ENCODE results near the gene ZFP1. TPM values are rescaled to one million over a fixed set of nuclear protein-coding genes. Genes with fewer than 3 reads are reported as not detected.

ZFP1 gene
- polyA plus RNA-seq (2012; ENCODE audit: insufficient read depth, insufficient read length): 26.3 TPM

DNA sequence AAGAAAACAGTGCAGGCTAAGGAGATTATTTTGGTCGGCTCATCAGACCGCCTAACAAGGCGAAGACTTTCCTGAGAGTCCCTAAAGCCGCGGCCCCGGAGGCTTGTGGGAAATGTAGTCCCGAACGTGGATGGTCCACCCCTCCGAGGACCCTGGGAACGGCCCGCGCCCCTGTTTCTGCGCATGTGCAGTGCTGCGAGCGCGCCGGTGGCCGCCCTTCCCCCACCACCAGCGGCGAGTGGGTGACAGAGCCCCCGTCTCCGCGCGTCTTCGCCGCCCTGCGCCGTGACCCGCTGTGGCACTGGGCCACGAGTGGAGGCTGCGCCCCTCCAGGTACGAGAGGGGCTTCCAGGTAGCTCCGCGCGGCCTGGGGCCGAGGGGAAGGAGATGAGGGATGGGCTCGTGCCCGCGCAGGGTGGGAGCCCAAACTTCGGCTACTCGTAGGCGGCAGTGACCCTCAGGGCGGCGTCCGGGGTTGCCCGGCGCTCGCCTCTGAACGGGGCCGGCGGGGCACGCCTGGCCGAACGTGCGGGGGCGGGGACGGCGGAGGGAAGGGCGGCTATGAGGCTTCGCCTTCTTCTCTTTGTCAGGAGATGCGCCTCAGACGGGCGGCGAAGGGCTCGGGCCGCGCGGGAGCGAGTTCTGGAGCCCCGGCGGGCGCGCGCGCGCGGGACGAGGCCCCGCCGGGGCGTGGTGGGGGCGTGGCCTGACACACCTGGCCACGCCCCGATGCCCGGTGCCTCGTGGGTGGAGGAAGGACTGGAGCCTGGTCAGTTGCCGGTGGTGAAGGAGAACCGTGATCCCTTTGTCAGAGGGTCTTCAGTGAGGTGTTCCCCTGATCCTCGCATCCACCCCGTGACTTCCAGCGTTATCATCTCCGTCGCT is at the start of gene ZFP1:
Gene ZFP1 (plus strand): TSS at position 214 of the 885 bp plus-strand sequence. CDS start 4,428 bp downstream, outside the sequence.
- H3K4me3 ChIP-seq (ENCODE audit: low read length): peak within 1 kb of the TSS; percentile 85
- peak; percentile 93 for DNase-seq (ENCODE audit: low read depth, low spot score)

DNA sequence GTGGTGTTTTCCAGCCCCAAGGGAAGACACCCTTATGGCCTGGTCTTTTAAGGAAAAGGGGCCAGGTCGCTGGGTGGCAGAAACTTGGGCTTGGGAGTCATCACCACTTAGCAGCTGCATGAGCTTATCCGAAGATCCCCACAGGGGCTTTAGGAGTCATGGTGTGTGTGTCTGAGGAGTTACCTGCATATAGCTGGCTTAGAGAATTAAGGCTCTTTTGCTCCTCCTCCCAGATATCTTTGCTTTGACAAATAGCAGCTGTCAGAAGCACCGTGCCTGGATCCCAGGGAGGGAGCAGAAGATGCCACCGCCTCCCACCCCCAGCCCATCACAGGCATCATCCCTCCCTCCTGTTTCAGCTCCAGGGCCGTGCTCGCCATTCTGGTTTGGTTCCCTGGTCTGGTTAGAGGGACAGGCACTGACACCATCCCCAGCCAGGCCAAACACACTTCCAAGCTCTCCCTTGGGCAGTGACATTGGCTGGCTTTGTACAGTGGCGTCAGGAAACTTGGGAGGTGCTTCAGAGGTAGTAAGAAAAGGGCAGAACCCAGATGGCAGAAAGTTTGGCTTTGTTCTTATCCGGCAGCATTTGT is 49.2 kb upstream of the ZFP1 start:
- no peak for DNase-seq (ENCODE audit: low read depth, low spot score)
- peak overlapping the region; percentile 20 for H3K4me3 ChIP-seq (ENCODE audit: low read length)

DNA sequence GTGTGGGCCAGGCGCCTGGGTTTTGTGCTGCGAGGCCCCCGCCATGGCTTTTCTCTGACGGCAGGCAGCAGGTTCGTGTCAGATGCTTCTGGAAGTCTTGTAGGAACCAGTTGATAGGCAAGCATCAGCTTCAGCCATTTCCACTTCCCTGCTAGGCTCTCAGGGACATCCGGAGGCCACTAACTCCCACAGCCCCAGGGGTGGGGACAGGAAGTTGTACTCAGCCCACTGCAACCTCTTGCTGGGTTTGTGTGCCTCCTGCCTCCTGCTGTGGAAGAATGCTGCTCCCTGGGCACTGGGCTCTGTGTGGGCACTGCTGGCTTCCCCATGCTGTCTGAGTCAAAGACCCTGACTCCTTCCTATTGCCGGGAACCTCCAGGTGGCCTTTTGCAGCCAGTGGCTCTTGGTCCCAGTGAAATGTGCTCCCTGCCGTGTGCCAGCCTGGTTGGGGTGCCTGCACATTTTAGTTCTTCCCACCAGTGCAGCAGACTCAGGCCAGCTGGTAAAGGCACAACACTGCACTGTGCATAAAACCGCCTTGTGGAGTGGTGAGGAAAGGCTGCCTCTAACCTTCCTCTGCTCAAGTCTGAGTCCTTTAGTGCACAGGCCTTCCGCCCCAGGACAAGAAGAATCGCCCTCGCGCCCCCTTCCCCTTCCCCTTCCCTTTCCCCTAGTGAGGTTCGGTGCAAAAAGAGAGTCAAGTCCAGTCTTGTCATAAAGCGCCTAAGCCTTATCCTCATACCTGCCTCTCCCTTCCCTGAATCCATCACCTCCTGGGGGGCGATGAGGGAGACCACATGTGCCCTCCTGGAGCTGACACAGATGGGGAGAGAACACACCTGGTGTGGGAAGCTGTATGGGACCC is 48.4 kb upstream of the ZFP1 start:
- H3K4me3 ChIP-seq (ENCODE audit: low read length): peak overlapping the region; percentile 20
- peak; percentile 72 for DNase-seq (ENCODE audit: low read depth, low spot score)

DNA sequence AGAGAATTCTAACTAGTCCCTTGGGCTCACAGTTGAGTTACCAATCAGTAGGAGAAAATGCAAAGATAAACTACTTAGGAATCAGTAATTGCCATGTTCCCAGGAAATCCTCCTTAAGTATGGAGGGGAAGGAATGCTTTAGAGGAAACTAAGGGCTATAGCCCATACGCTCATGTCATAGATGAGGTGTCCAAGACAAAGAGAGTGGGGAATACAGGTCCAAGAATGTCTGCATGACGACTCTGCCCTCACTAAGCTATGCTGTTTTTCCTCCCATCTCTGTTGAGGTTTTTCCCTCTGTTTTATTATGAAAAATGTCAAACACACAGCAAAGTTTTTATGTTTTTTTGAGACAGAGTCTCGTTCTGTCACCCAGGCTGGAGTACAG is 47.7 kb upstream of the ZFP1 start:
- no peak for DNase-seq (ENCODE audit: low read depth, low spot score)

DNA sequence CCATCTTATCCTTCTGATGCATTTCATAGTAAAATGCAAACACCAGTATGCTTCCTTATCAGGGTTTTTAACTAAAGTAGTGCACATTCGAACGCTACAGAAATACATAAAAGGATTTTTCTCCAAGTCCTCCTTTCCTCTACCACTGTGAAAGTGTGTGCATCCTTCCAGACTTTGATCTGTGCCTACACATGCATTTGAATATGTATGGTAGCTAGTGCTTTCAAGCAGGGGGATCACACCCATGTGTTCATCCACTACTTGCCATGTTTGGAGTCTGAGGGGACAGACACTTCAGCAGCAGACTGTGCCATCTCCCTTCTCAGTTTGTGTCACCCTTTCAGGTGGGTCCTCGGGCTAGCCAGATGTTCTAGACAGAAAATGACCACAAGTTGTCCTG is 46.7 kb upstream of the ZFP1 start:
- DNase-seq (ENCODE audit: low read depth, low spot score): no peak
- H3K4me3 ChIP-seq (ENCODE audit: low read length): no peak overlapping the region

More for the DNA sequence above, 47.7 kb upstream of the ZFP1 start:
- H3K4me3 ChIP-seq (ENCODE audit: low read length): no peak overlapping the region

DNA sequence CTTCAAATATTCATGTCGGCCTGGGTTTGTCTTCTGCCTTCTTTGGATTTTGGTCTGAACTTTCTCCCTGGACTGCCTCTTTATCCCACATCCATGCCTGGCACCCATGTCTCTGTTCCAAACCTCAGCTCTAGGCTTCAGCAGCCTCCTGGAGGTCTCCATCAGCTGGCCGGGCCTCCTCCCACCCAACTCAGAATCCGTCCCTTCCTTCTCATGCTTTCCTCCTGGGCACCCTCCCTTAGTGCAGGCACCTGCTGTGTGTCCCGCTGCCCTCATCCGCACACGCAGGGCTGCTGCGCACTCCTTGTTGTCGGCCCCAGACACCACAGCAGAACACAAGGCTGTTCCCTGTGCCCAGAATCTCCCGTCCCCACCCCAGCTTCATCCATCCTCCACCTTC is 45.7 kb upstream of the ZFP1 start:
- no peak overlapping the region for H3K4me3 ChIP-seq (ENCODE audit: low read length)

DNA sequence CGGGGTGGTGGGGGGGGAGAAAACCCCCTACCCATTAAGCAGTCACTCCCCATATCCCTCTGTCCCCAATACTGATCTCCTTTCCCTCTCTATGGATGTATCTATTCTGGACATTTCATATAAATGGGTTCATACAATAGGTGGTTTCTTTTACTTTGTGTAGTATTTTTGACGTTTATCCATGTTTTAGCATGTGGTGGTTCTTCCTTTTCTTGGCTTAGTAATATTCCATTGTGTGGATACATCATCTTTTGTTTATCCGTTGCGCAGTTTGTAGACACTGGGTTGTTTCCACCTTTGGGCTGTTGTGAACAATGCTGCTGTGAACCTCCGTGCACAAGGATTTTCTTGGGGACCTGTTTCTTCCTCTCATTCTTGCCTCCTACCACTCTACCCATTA is 44.3 kb upstream of the ZFP1 start:
- no peak overlapping the region for H3K4me3 ChIP-seq (ENCODE audit: low read length)
- no peak for DNase-seq (ENCODE audit: low read depth, low spot score)

More for the DNA sequence above, 45.7 kb upstream of the ZFP1 start:
- DNase-seq (ENCODE audit: low read depth, low spot score): no peak

DNA sequence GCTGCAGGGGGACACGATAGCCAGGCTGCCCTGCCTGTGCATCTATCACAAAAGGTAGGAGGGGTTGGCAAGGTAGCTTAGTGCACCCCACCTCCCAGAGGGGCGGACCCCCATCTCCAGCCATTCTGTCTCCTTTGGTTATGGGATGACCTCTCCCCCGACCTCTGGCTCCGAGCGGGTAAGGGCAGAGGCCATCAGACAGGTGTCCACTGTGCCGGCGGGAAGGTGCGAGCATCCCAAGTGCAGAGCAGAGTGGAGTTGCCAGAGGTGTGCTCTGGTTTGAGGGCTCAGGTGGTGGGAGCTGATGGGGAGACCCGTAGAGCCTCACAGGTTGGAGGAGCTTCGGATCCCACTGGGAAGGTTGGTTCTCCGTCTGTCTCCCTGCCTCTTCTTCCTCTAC is 43.5 kb upstream of the ZFP1 start:
- DNase-seq (ENCODE audit: low read depth, low spot score): no peak
- H3K4me3 ChIP-seq (ENCODE audit: low read length): no peak overlapping the region

DNA sequence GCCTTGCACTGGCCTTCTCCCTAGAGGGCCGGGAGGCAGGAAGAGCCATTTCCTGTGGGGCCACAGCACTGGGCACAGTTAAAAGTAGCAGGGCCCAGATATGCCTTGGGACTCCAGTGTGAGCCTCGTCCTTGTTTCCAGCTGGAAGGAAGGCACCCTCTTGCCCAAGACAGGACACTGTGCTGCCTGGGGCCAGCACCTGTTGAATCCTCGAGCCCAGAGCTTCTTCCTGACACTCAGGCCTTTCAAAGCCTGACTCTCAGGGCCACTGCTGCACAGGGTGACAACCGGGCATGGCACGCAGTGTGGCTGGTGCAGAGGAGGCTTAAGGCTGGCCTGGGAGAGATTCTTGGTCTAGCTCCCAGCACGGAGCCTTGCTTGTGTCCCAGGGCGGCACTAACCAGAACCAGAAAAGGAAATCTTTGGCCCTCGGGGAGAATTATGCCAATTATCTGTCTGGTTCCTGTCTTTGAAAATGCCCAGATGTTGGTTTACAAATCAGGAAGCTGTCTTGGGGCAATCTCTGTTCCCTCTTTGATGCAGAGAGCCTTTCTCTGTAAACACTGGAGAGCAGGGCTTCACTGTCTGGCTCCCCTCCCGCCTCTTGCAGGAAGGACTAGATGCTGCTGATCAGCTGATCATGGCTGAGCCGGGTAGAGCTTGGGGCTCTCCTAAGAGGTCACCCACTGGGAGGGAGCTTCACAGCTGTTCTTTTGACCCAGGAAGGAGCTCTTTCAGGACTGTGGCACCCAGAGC is 42.8 kb upstream of the ZFP1 start:
- no peak overlapping the region for H3K4me3 ChIP-seq (ENCODE audit: low read length)
- DNase-seq (ENCODE audit: low read depth, low spot score): no peak

DNA sequence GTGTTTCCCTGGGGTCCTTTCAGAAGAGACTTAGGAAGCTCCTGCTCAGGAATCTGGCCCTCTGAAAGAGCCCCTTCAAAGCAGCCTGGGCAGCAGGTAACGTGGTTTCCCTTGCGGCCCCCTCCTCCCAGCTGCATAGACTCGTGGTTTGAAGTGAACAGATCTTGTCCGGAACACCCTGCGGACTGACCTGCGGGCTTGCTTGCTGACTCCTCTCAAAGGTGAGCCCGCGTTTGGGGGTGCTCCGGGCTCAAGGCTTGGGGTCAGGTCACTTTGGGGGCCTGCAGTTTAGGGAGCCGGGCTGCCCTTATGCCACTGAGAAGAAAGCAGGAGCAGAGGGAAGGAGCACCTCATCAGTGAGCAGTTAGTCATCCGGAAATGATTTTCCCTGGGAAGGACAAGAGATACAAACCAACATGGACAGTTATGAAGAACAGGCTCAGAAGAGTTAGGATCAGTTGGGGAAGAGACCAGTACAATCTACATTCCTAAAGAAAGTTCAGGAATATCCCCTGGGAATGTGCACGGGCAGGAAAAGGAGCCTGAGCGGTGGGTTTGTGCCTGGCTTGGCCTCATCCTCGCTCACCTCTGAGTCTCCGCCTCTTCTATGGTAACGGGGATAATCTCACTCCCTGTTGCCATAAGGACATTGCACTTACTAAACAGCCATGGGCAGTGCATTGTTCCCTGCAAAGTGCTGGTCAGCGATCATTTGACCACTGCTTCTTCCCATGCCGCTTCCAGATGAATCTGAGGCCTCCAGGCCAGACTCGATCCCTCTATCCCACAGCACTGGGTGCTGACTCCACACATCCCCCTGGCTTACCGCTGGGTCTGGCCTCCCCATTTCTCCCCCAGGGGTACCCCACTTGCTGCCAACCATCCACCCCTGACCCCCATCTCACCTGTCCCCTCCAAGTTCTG is 41.7 kb upstream of the ZFP1 start:
- DNase-seq (ENCODE audit: low read depth, low spot score): no peak
- H3K4me3 ChIP-seq (ENCODE audit: low read length): peak overlapping the region; percentile 1

DNA sequence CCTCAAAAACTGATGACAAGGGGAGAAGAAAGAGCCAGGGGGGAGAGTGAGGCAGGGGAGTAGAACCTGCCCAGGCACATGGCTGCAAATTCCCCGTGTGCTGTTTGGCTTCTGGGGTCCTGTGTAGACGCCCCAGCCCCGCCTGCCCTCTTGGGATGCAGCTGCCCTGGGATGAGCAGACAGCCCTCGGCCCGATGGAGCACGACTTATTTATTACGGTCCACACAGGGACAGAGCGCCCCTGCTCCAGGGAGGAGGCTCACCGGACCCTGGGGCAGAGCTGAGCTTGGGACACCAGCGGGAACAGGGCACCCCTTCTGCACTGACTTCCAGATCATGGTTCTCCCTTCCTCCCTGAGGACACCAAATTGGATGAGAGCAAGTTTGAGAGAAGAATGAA is 40.8 kb upstream of the ZFP1 start:
- peak overlapping the region; percentile 55 for H3K4me3 ChIP-seq (ENCODE audit: low read length)
- DNase-seq (ENCODE audit: low read depth, low spot score): no peak

DNA sequence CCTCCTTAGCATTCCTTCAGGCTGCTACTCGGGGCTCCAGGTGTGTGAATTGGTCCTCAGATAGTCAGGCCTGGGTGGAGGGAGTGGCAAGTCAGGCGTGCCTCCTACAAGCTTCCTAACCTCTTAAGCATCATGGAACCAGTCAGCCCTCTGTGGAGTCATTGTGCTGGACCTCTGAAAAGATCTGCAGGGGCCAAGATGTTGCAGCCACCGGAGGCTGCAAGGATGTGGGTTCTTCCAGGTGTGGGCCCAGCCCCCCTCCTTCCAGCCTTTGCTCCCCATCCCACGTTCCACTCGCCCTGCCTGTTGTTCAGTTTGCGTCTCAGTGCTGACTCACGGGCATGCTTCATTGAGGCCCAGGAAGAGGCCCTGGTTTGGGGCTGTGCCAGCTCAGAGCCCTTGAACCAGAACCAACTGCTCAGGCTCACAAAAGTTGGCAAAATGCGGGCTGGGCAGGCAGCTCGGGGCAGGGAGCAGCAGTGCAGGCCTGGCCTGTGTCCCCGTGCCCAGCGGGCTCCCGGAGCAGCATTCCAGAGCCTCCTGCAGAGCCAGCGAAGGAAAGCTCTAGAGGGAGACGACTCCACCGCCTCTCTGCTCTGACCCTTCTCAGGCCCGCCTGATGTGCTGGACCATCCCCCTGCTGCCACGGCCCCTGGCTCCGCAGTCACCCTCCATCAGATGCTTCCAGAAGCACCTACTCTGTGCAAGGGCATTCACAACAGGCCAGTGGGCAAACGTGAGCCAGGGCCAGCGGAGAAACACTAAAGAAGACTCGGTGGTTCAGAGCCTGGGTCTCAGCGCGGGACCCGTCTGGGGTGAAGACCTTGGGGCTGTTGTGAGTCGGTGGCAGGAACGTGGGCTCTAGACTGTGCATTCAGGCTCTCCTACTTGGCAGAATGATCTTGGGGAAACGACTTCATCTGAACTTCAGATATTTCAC is 39.3 kb upstream of the ZFP1 start:
- DNase-seq (ENCODE audit: low read depth, low spot score): peak; percentile 83
- peak overlapping the region; percentile 55 for H3K4me3 ChIP-seq (ENCODE audit: low read length)

DNA sequence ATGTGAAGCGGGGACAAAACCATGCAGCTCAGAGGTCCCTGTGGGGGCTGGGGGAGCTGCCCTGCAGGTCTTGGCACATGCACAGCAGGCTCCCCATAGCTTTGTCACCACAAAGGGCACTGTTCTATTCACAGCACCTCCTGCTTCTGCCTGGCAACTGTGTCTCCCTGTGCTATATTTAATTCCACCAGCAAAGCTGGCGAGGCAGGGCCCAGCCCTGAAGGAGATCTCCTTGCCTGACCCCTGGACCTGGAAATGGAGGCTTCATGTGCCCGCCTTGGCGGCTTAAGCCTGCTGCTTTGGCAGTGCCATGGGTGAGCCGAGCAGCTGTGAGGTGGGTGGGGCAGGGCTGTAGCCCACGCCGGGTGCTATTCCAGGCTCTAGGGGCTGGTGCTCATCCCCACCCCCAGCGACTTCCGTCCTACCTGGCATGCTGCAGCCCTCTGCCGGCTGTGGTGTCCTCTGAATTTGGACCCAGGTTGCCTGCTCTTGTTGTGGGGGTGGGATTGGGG is 38.5 kb upstream of the ZFP1 start:
- peak; percentile 69 for DNase-seq (ENCODE audit: low read depth, low spot score)
- peak overlapping the region; percentile 55 for H3K4me3 ChIP-seq (ENCODE audit: low read length)

DNA sequence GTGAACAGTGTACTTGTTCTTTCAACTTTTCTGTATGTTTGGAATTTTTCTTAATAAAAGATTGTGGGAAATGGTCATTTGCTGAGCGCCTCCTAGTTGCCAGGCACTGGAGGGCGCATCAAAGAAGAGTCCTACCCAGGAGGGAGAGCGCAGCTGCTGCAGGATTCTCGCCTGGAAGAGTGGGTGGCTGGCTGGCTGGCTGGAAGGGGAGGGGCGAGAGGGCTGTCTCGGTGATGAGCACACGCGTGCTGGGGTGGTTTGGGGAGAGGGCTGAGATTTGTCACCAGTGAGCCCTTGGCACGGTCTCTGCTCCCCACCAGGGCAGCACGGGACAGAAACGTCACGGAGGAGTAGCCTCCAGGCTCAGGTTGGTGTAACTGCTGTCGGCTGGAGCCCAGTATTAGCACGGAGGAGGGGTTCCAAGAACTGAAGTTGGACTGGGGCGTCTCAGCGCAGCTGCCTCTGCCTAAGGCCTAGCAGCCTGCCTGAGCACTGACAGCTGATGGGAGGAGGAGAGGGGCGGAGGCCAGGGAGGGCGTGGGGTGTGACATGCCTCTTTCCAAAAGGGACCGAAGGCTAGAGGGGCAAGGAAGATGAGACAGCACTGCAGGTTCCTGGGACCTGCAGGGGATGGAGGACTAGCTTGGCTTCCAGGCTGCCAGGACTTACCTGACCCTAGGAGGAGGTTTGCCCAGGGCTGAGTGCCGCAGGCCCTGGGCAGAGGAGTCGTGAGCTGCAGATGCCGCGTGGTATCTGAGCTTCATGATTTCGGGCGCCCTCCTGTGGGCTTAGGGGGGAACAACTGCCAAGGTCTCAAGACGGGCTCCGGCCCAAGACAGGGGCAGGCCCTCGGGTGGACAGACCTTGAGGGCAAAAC is 37.4 kb upstream of the ZFP1 start:
- H3K4me3 ChIP-seq (ENCODE audit: low read length): peak overlapping the region; percentile 55
- peak; percentile 78 for DNase-seq (ENCODE audit: low read depth, low spot score)

DNA sequence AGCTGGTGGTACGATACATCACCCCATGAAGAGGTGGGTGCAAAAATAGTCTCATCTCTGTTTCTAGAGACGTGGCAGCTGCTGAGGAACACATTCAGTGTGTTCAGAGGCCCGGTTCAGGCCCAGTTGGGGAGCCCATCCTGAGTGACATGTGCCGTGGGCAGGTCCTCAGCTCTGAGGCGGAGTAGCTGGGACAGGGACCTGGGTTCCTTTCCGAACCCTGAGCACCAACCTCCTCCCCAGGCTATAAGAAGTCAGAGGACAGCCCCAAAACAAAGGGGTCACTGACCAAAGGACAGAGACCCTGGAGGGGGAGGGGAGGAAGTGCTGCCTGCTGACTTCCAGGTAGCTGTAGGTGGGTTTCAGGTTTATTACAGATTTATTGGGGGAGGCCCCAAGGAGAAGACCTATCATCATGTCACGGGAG is 36.8 kb upstream of the ZFP1 start:
- DNase-seq (ENCODE audit: low read depth, low spot score): no peak
- no peak overlapping the region for H3K4me3 ChIP-seq (ENCODE audit: low read length)
